Amniotic stem cell (primary cell): Measurements from ENCODE around the gene KCTD4.
"Not testable (repeated sequence)": the region's sequence is repeated elsewhere in the genome, so short reads cannot be mapped to it uniquely, and the experiment has no call there.

Source experiments
- DNase-seq: peaks from one replicate; lab custom pipeline; 2025; lab: John Stamatoyannopoulos, UW

The KCTD4 gene

GRCh38 chr13:45215392-45216077 is 14.7 kb upstream of the KCTD4 start:
- DNase-seq, result no peak

- DNase-seq, result no peak
Observed at GRCh38 chr13:45209229-45209628, 8.4 kb upstream of the KCTD4 start.

- no peak for DNase-seq
Observed at GRCh38 chr13:45208132-45208531, 7.3 kb upstream of the KCTD4 start.

- no peak for DNase-seq
Observed at GRCh38 chr13:45207319-45207718, 6.5 kb upstream of the KCTD4 start.

GRCh38 chr13:45206340-45206739 is 5.5 kb upstream of the KCTD4 start:
- DNase-seq, result peak; percentile 72

- no peak for DNase-seq
Observed at GRCh38 chr13:45205124-45205523, 4.3 kb upstream of the KCTD4 start.

GRCh38 chr13:45199711-45200110 is 1.1 kb downstream of the KCTD4 start:
- DNase-seq, result no peak

GRCh38 chr13:45198924-45199323 is 1.9 kb downstream of the KCTD4 start:
- DNase-seq, result no peak

GRCh38 chr13:45198041-45198440 is 2.8 kb downstream of the KCTD4 start:
- DNase-seq, result no peak

- DNase-seq, result no peak
Observed at GRCh38 chr13:45196622-45197021, 4.2 kb downstream of the KCTD4 start.

GRCh38 chr13:45196096-45196495 is 4.7 kb downstream of the KCTD4 start:
- no peak for DNase-seq

- DNase-seq, result no peak
Observed at GRCh38 chr13:45195421-45195820, 5.4 kb downstream of the KCTD4 start.

GRCh38 chr13:45194081-45194939 is 6.5 kb downstream of the KCTD4 start:
- no peak for DNase-seq

GRCh38 chr13:45191874-45192273 is 9.0 kb downstream of the KCTD4 start:
- no peak for DNase-seq

- DNase-seq, result not testable (repeated sequence)
Observed at GRCh38 chr13:45189511-45189910, 11.3 kb downstream of the KCTD4 start.

GRCh38 chr13:45189077-45189476 is 11.8 kb downstream of the KCTD4 start:
- DNase-seq, result not testable (repeated sequence)

- DNase-seq, result no peak
Observed at GRCh38 chr13:45185286-45185685, 15.6 kb downstream of the KCTD4 start.

GRCh38 chr13:45184693-45185092 is 16.2 kb downstream of the KCTD4 start:
- no peak for DNase-seq

GRCh38 chr13:45180713-45181601 is 19.9 kb downstream of the KCTD4 start:
- no peak for DNase-seq

GRCh38 chr13:45180303-45180702 is 20.5 kb downstream of the KCTD4 start:
- no peak for DNase-seq

- no peak for DNase-seq
Observed at GRCh38 chr13:45179428-45179827, 21.4 kb downstream of the KCTD4 start.
